Measurements from ENCODE around the gene CYSRT1.

CYSRT1 gene

GRCh38 chr9:137243626-137244485 lies 18.9 kb downstream of the CYSRT1 start:
- CTCF ChIA-PET: interaction anchor here (0.6 to 2.5 kb wide), 4 partner anchors 9 to 148 kb away, joined by 3 to 10 read pairs (median 4); partner anchors contain the start of gene NELFB
- no peak for TF ChIP-seq CTCF (IDR thresholded peaks at IDR 0.05; ENCODE audit: control extremely low read depth, extremely low read depth, low read depth, missing control alignments)
- POLR2A ChIA-PET: interaction anchor here (1.0 to 6.8 kb wide), 5 partner anchors 10 to 157 kb away, joined by 3 to 124 read pairs (median 4); partner anchors contain the start of genes MAN1B1, NELFB and STPG3
- no peak for DNase-seq (ENCODE audit: extremely low spot score)

- no peak for DNase-seq (ENCODE audit: extremely low spot score)
- TF ChIP-seq CTCF (IDR thresholded peaks at IDR 0.05; ENCODE audit: control extremely low read depth, extremely low read depth, low read depth, missing control alignments): no peak
- ChIA-PET CTCF (interaction anchor here (1.1 to 1.9 kb wide), 4 partner anchors 8 to 149 kb away, joined by 3 to 10 read pairs (median 4); no protein-coding TSS in a partner anchor), POLR2A (interaction anchor here (0.5 to 6.8 kb wide), 6 partner anchors 9 to 329 kb away, joined by 3 to 124 read pairs (median 4); partner anchors contain the start of genes NELFB and STPG3)
These were observed 19.8 kb downstream of the CYSRT1 start for GRCh38 chr9:137244486-137245449.

GRCh38 chr9:137245450-137246421 lies 20.8 kb downstream of the CYSRT1 start:
- no peak for TF ChIP-seq CTCF (IDR thresholded peaks at IDR 0.05; ENCODE audit: control extremely low read depth, extremely low read depth, low read depth, missing control alignments)
- ChIA-PET CTCF (interaction anchor here (1.1 to 1.9 kb wide), 3 partner anchors 9 to 57 kb away, joined by 3 to 10 read pairs (median 5); partner anchors contain the start of genes ANAPC2 and SSNA1), POLR2A (interaction anchor here (0.7 to 6.8 kb wide), 4 partner anchors 8 to 311 kb away, joined by 3 to 124 read pairs (median 4); partner anchors contain the start of genes NELFB and STPG3)
- no peak for DNase-seq (ENCODE audit: extremely low spot score)

GRCh38 chr9:137247135-137247915 lies 22.4 kb downstream of the CYSRT1 start:
- no peak for TF ChIP-seq CTCF (IDR thresholded peaks at IDR 0.05; ENCODE audit: control extremely low read depth, extremely low read depth, low read depth, missing control alignments)
- DNase-seq (ENCODE audit: extremely low spot score): no peak
- POLR2A ChIA-PET: interaction anchor here (1.5 to 1.6 kb wide), 2 partner anchors 55 to 161 kb away, joined by 3 to 7 read pairs; partner anchors contain the start of genes MAN1B1 and NRARP
- CTCF ChIA-PET: interaction anchor here (1.1 to 3.8 kb wide), 4 partner anchors 9 to 59 kb away, joined by 3 to 17 read pairs (median 6); partner anchors contain the start of genes ANAPC2 and SSNA1

- POLR2A ChIA-PET: interaction anchor here (1.5 to 1.6 kb wide), 2 partner anchors 55 to 161 kb away, joined by 3 to 7 read pairs; partner anchors contain the start of genes MAN1B1 and NRARP
- TF ChIP-seq CTCF (IDR thresholded peaks at IDR 0.05; ENCODE audit: control extremely low read depth, extremely low read depth, low read depth, missing control alignments): no peak
- CTCF ChIA-PET: interaction anchor here (1.9 to 3.8 kb wide), 2 partner anchors 11 to 14 kb away, joined by 6 to 17 read pairs; no protein-coding TSS in a partner anchor
- DNase-seq (ENCODE audit: extremely low spot score): no peak
These were observed 22.9 kb downstream of the CYSRT1 start for GRCh38 chr9:137247916-137248175.
